K562 (cell line): ENCODE measurements around the gene LGALS3BP. TPM values are rescaled to one million over a fixed set of nuclear protein-coding genes. Genes with fewer than 3 reads are reported as not detected.

Experiments used
- ATAC-seq: fragments of 200-7000 bp; cut with Tn5 transposase; 3 replicates; pipeline ENCODE4 v1.9.1; 2020; ENCODE audit warnings: moderate library complexity
- BruUV-seq: library from RNA; stranded (reverse); fragments of 400-500 nt; replicated peaks from 2 replicates; lab custom pipeline; 2021; lab: Mats Ljungman, UMichigan
- CTCF ChIA-PET: fragments of 300-600 bp; formaldehyde crosslinking; extraction: SDS; loops from one replicate; lab custom pipeline; 2021; ENCODE audit warnings: low intra/inter-chr PET ratio; lab: Yijun Ruan, JAX
- POLR2A ChIA-PET: fragments of 300-600, 350-650 bp; sonication (Branson Sonifier 250); formaldehyde crosslinking; extraction: SDS; loops from one replicate; lab custom pipeline; 2021; ENCODE audit warnings: antibody characterized with exemption, inconsistent platforms; lab: Yijun Ruan, JAX
- DNase-seq, 4 experiments: peaks; one replicate each; pipeline versions ENCODE4 v3.0.0 to v3.0.0-alpha.2; 2011 to 2018; ENCODE audit warnings: low spot score in 3 of 4, mixed read lengths in 3 of 4; ENCODE audit errors: extremely low read depth in 1 of 4
- FAIRE-seq: peaks from 2 replicates; lab custom pipeline; 2011; peaks lifted over from hg19 to GRCh38; lab: Jason Lieb, UNC
- H2AFZ ChIP-seq: 2 replicates; pipeline ENCODE4 v1.6.0; 2011; ENCODE audit warnings: low read depth, low read length, control low read depth, inconsistent platforms
- H3K27ac ChIP-seq: fragments of 200-600 bp; 3 replicates; pipeline ENCODE4 v1.8.0; 2011; ENCODE audit warnings: low read depth, mild to moderate bottlenecking, control low read depth, inconsistent platforms, low read length, moderate library complexity, mixed read lengths; ENCODE audit errors: extremely low read depth
- H3K27me3 ChIP-seq, 2 experiments: fragments of 300-600 bp in 1 of 2; 2 replicates in 1 of 2; 3 replicates in 1 of 2; pipeline versions ENCODE4 v1.6.0 to v1.8.0; 2011; ENCODE audit warnings: inconsistent platforms in 2 of 2, low read length in 2 of 2, mild to moderate bottlenecking in 1 of 2, mixed read lengths in 1 of 2, moderate library complexity in 1 of 2; ENCODE audit not compliant: control insufficient read depth in 2 of 2, insufficient read depth in 2 of 2
- H3K36me3 ChIP-seq: fragments of 300-600 bp; 3 replicates; pipeline ENCODE4 v1.8.0; 2011; ENCODE audit warnings: mild to moderate bottlenecking, low read length, inconsistent platforms; ENCODE audit not compliant: control insufficient read depth, insufficient read depth
- H3K4me1 ChIP-seq, 2 experiments: fragments of 200-600 bp in 1 of 2; replicated peaks in 1 of 2; 2 replicates in 1 of 2; 3 replicates in 1 of 2; pipeline versions ENCODE4 v1.5.1 to v1.8.0; 2011; ENCODE audit warnings: inconsistent platforms in 2 of 2, low read length in 2 of 2, mild to moderate bottlenecking in 1 of 2, mixed read lengths in 1 of 2, moderate library complexity in 1 of 2; ENCODE audit not compliant: control insufficient read depth in 2 of 2, insufficient read depth in 2 of 2
- H3K4me2 ChIP-seq: 2 replicates; pipeline ENCODE4 v1.6.1; 2011; ENCODE audit warnings: low read length, control low read depth, inconsistent platforms, mixed read lengths; ENCODE audit not compliant: insufficient read depth
- H3K4me3 ChIP-seq: fragments of 200-600 bp; sonication (generic), shearing (Covaris generic); 2 replicates; pipeline ENCODE4 v1.5.1; 2016; ENCODE audit warnings: control low read depth, inconsistent platforms
- H3K79me2 ChIP-seq: fragments of 200-600 bp; 3 replicates; pipeline ENCODE4 v1.8.0; 2011; ENCODE audit warnings: low read length, inconsistent platforms; ENCODE audit not compliant: control insufficient read depth, insufficient read depth
- H3K9ac ChIP-seq, 2 experiments: 2 replicates each; pipeline versions ENCODE4 v1.6.0 to v1.6.1; 2011; ENCODE audit warnings: low read depth in 2 of 2, low read length in 2 of 2, control low read depth in 1 of 2, inconsistent platforms in 1 of 2, mild to moderate bottlenecking in 1 of 2, mixed read lengths in 1 of 2; ENCODE audit not compliant: insufficient read depth in 1 of 2
- H3K9me1 ChIP-seq: one replicate; pipeline ENCODE4 v1.6.0; 2011; ENCODE audit warnings: inconsistent platforms, mild to moderate bottlenecking, low read length, moderate library complexity; ENCODE audit not compliant: control insufficient read depth, insufficient read depth
- H3K9me3 ChIP-seq: replicated peaks from 2 replicates; pipeline ENCODE4 v1.5.1; 2011; ENCODE audit warnings: low read depth, low read length, inconsistent platforms; ENCODE audit not compliant: control insufficient read depth, insufficient read depth
- H4K20me1 ChIP-seq: replicated peaks from 2 replicates; pipeline ENCODE4 v1.6.1; 2011; ENCODE audit warnings: low read length, inconsistent platforms, mixed read lengths; ENCODE audit not compliant: control insufficient read depth, insufficient read depth
- ELF4 ChIP-seq: fragments of 450-650 bp; formaldehyde crosslinking; IDR thresholded peaks from 2 replicates; pipeline ENCODE4 v1.4.0; 2022; ENCODE audit warnings: missing genetic modification characterization
- HDAC6 ChIP-seq: IDR thresholded peaks from 2 replicates; pipeline ENCODE4 v1.6.1; 2012; ENCODE audit warnings: low read depth, mild to moderate bottlenecking, control low read depth, inconsistent platforms, low read length, moderate library complexity
- NFYB ChIP-seq: IDR thresholded peaks from 2 replicates; pipeline ENCODE4 v1.6.1; 2011; ENCODE audit warnings: mild to moderate bottlenecking, moderate library complexity; ENCODE audit not compliant: insufficient read length; ENCODE audit errors: extremely low read depth
- RHOXF2B ChIP-seq: fragments of 250-450 bp; sonication (Bioruptor Pico); conservative IDR thresholded peaks from 2 replicates; pipeline ENCODE4 v1.5.1; 2021
- SETDB1 ChIP-seq: IDR thresholded peaks from one replicate; pipeline ENCODE4 v1.6.1; 2012; ENCODE audit warnings: low read length, control low read depth, inconsistent platforms
- SMARCE1 ChIP-seq: fragments of 450-650 bp; IDR thresholded peaks from 2 replicates; pipeline ENCODE4 v1.7.1; 2016; ENCODE audit warnings: mild to moderate bottlenecking
- TRIM25 ChIP-seq: fragments of 450-650 bp; IDR thresholded peaks from 2 replicates; pipeline ENCODE4 v1.7.0; 2016; ENCODE audit warnings: borderline replicate concordance
- TRIM28 ChIP-seq: fragments of 450-650 bp; IDR thresholded peaks from 2 replicates; pipeline ENCODE4 v1.6.1; 2017
- ZBTB33 ChIP-seq: sonication (generic); formaldehyde crosslinking; IDR thresholded peaks from 2 replicates; pipeline ENCODE4 v1.8.1; 2023; ENCODE audit warnings: mild to moderate bottlenecking, missing genetic modification reagents
- ZBTB7A ChIP-seq: IDR thresholded peaks from 2 replicates; pipeline ENCODE4 v1.6.1; 2011; ENCODE audit warnings: low read depth, mild to moderate bottlenecking, low read length, moderate library complexity, borderline replicate concordance; ENCODE audit not compliant: control insufficient read depth
- ZNF212 ChIP-seq: fragments of 450-650 bp; formaldehyde crosslinking; IDR thresholded peaks from 2 replicates; pipeline ENCODE4 v1.4.0; 2020; ENCODE audit warnings: mild to moderate bottlenecking
- ZNF512 ChIP-seq: IDR thresholded peaks from 2 replicates; pipeline ENCODE4 v1.6.1; 2016; ENCODE audit warnings: missing genetic modification characterization, missing compliant biosample characterization
- WGBS: fragments of 100-300 bp; shearing (Covaris generic); methylation state at CpG from one replicate; pipeline ENCODE4 v1.1.6; 2016; ENCODE audit warnings: low coverage, mixed read lengths; ENCODE audit not compliant: insufficient coverage; ENCODE audit errors: missing lambda C conversion rate; 5-methylcytosine and 5-hydroxymethylcytosine counted together
- in situ Hi-C: fragments of 300-500 bp; cut with MboI; formaldehyde crosslinking; loops from 4 replicates; pipeline ENCODE4 v1.15.0; 2018; ENCODE audit warnings: inconsistent platforms, mixed read lengths
- intact Hi-C: fragments of 100-400 bp; cut with micrococcal nuclease; formaldehyde crosslinking; loops from 2 replicates; pipeline ENCODE4 v1.14.2; 2022
- polyA plus RNA-seq, 8 experiments: library from polyadenylated mRNA; depleted of rRNA in 4 of 8; stranded (reverse) in 5 of 8; unstranded in 3 of 8; fragments of >200 nt; fragmentation: Nextera tagmentation in 2 of 8; fragmentation: Illumina TruSeq in 1 of 8; extraction: Ambion mirVana in 2 of 8; extraction: Trizol in 1 of 8; gene quantifications; 2 replicates each; pipeline versions ENCODE4 v1.2.1 to v1.2.3, GENCODE V29; 2011 to 2014; ENCODE audit warnings: inconsistent platforms in 1 of 8, missing spikeins in 1 of 8
- total RNA-seq, 7 experiments: library from RNA; depleted of rRNA in 6 of 7; stranded (reverse); fragments of >200 nt in 6 of 7; fragmentation: Illumina TruSeq in 2 of 7; extraction: Trizol in 2 of 7; gene quantifications; 2 replicates each; pipeline versions ENCODE4 v1.2.1 to v1.2.3, GENCODE V29; 2011 to 2021; ENCODE audit warnings: low replicate concordance in 1 of 7
- TF ChIP-seq, protein P1 (sequence below), 2 experiments: fragments of 450-650 bp; IDR thresholded peaks; 2 replicates each; pipeline ENCODE4 v1.6.1; 2016
- TF ChIP-seq, protein P2 (sequence below): fragments of 250-450 bp; sonication (Bioruptor Pico); IDR thresholded peaks from 2 replicates; pipeline ENCODE4 v1.8.0; 2021; ENCODE audit warnings: borderline replicate concordance, mild to moderate bottlenecking, moderate library complexity; ENCODE audit not compliant: poor library complexity, severe bottlenecking

LGALS3BP gene
- total and polyA plus RNA-seq, 9 of the 15 experiments (the other 6 are each of a cell fraction or from before 2014, with no cell fraction given) = 0.39 to 5.3 (median 3.2) TPM

DNA sequence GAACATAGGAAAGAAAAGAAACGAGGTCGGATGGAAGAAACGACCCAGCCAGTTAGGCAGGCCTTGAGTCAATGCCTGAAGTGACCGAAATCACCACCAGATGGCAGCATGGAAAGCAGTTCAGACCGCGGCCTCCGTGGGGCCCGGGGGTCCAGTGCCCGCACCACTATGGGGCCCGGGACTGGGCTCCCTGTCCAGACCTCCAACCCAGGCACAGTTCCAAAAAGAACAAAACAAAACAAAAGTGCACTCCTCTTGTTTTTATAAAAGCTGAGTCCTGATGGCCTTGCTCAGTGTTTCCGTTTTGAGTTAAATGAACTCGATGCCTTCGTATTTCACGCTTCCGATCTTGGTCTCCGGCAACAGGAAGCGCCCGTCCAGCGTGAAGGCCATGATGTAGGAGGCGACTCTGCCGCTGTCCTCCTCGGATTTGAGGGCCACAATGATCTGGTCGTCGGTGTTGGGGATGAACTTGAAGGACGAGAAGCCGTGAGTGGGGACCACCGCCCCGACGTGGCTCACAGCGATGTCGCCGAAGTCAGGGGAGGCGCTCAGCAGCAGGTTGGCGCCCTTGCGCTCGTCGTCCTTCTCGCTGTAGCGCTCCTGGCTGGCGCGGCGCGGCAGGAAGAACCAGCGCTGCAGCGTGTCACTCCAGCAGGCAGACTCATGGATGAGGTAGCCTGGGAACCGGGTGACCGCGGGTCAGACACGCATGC, 13.7 kb upstream of the LGALS3BP start:
- ATAC-seq (peak; percentile 91), FAIRE-seq (peak; percentile 85), DNase-seq (peak; percentile 62 to 69 (median 68))
- Histone ChIP-seq H4K20me1 (0 out of 2 replicates have a peak, but pooled peaks cover 5% of the 10 kb centered on the region), H2AFZ (no peak overlapping the region), H3K36me3 (peaks cover 85% of the 10 kb centered on the region; the same call in 2 of the 3 replicates), H3K79me2 (no peaks in the 10 kb centered on the region), H3K9me1 (no peaks in the 10 kb centered on the region), H3K9me3 (no peaks in the 10 kb centered on the region), H3K4me1 (peaks cover 4 to 30% of the 10 kb centered on the region in 2 experiments; a peak in 4 of 5 replicates), H3K4me2 (no peak overlapping the region), H3K9ac (no peak overlapping the region; a peak in 1 of 4 replicates), H3K4me3 (no peak overlapping the region), H3K27ac (no peak overlapping the region), H3K27me3 (no peaks in the 10 kb centered on the region)
- BruUV-seq = no TSS peak
- intact Hi-C loops = no loop called here
- in situ Hi-C loops = no loop called here
- POLR2A ChIA-PET = interaction anchor here (0.6 kb wide), 1 partner anchor 31 kb away, joined by 3 read pairs; no protein-coding TSS in a partner anchor
- CTCF ChIA-PET = no interaction called here
- 74% methylated on average over 38 of the region's 49 CpGs for WGBS
- TF ChIP-seq ELF4 (no peak), ZNF512 (tag) (no peak), ZBTB33 (peak; percentile 76), ZNF212 (CRISPR knock-in tag) (no peak), TRIM25 (no peak), HDAC6 (no peak), ZBTB7A (peak; percentile 81; the same call in 1 of the 2 replicates), SETDB1 (no peak), TRIM28 (peak; percentile 54; the same call in 1 of the 2 replicates), SMARCE1 (no peak), RHOXF2B (CRISPR knock-in tag) (no peak), NFYB (no peak)
- TF ChIP-seq, protein P1, sequence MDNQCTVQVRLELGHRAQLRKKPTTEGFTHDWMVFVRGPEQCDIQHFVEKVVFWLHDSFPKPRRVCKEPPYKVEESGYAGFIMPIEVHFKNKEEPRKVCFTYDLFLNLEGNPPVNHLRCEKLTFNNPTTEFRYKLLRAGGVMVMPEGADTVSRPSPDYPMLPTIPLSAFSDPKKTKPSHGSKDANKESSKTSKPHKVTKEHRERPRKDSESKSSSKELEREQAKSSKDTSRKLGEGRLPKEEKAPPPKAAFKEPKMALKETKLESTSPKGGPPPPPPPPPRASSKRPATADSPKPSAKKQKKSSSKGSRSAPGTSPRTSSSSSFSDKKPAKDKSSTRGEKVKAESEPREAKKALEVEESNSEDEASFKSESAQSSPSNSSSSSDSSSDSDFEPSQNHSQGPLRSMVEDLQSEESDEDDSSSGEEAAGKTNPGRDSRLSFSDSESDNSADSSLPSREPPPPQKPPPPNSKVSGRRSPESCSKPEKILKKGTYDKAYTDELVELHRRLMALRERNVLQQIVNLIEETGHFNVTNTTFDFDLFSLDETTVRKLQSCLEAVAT (IDR thresholded peaks at IDR 0.05) = 0 out of 4 replicates have a peak, but pooled peaks of 1 of the 2 experiments have one; percentile 44
- TF ChIP-seq, protein P2, sequence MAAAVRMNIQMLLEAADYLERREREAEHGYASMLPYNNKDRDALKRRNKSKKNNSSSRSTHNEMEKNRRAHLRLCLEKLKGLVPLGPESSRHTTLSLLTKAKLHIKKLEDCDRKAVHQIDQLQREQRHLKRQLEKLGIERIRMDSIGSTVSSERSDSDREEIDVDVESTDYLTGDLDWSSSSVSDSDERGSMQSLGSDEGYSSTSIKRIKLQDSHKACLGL (CRISPR knock-in tag) = no peak
